Measurements from ENCODE around the gene JARID2. TPM values are rescaled to one million over a fixed set of nuclear protein-coding genes. Genes with fewer than 3 reads are reported as not detected.

JARID2 gene
- total and polyA plus RNA-seq, 4 donors, result 1.4 to 12.3 (median 3.4) TPM

GRCh38 chr6:15375018-15375417 is 129.1 kb downstream of the JARID2 start:
- DNase-seq (ENCODE audit: low spot score), result no peak
- Histone ChIP-seq H3K4me3 (ENCODE audit: low read depth in 1 of 3, low read length in 3 of 3) (no peak overlapping the region), H3K9ac (ENCODE audit: low read depth in 1 of 2, low read length in 2 of 2) (no peak overlapping the region), H3K4me1 (ENCODE audit: control insufficient read depth in 4 of 4, insufficient read depth in 4 of 4, low read length in 3 of 4) (peaks cover 3 to 12% (median 5%) of the 10 kb centered on the region in 4 donors), H3K9me3 (ENCODE audit: control insufficient read depth in 4 of 4, low read length in 3 of 4) (no peaks in the 10 kb centered on the region), H3K27me3 (ENCODE audit: control insufficient read depth in 4 of 4, insufficient read depth in 4 of 4, low read length in 3 of 4) (no peaks in the 10 kb centered on the region), H3K27ac (ENCODE audit: low read depth in 1 of 2, low read length in 2 of 2) (no peak overlapping the region), H3K36me3 (ENCODE audit: control insufficient read depth in 4 of 4, insufficient read depth in 3 of 4, low read depth in 1 of 4, low read length in 3 of 4) (no peaks in the 10 kb centered on the region)
- 95% methylated on average over 2 of the region's 2 CpGs for WGBS
- TF ChIP-seq TAF1 (conservative IDR thresholded peaks at IDR 0.05) (no peak), YY1 (IDR thresholded peaks at IDR 0.05) (no peak), JUND (IDR thresholded peaks at IDR 0.05) (no peak)

GRCh38 chr6:15375638-15376290 is 129.9 kb downstream of the JARID2 start:
- WGBS, result 81% methylated on average over 4 of the region's 4 CpGs
- TF ChIP-seq EGR1 (IDR thresholded peaks at IDR 0.05; ENCODE audit: low read depth in 2 of 2), result no peak
- TF ChIP-seq FOXA1 (IDR thresholded peaks at IDR 0.05), result no peak
- TF ChIP-seq ATF3 (IDR thresholded peaks at IDR 0.05), result no peak
- no peak for TF ChIP-seq REST (IDR thresholded peaks at IDR 0.05)
- no peak for TF ChIP-seq JUND (IDR thresholded peaks at IDR 0.05)
- no peak for TF ChIP-seq TAF1 (conservative IDR thresholded peaks at IDR 0.05)
- TF ChIP-seq NR2F2 (IDR thresholded peaks at IDR 0.05), result no peak
- TF ChIP-seq CTCF (IDR thresholded peaks at IDR 0.05; ENCODE audit: low read depth, low read length, missing input control), result no peak
- TF ChIP-seq FOXA2 (IDR thresholded peaks at IDR 0.05), result no peak
- no peak for TF ChIP-seq HNF4A (conservative IDR thresholded peaks at IDR 0.05)
- TF ChIP-seq GABPA (IDR thresholded peaks at IDR 0.05 in 1 of 2, conservative IDR thresholded peaks at IDR 0.05 in 1 of 2), result no peak
- no peak for TF ChIP-seq YY1 (IDR thresholded peaks at IDR 0.05)
- no peak for TF ChIP-seq RXRA (IDR thresholded peaks at IDR 0.05)
- no peak for TF ChIP-seq MAX (IDR thresholded peaks at IDR 0.05)
- TF ChIP-seq ZBTB33 (IDR thresholded peaks at IDR 0.05), result no peak
- TF ChIP-seq SP1 (IDR thresholded peaks at IDR 0.05), result no peak
- no peak for TF ChIP-seq HNF4G (IDR thresholded peaks at IDR 0.05)
- TF ChIP-seq RAD21 (IDR thresholded peaks at IDR 0.05), result no peak

More at GRCh38 chr6:15375638-15376290, 129.9 kb downstream of the JARID2 start:
- Histone ChIP-seq H3K4me3 (ENCODE audit: low read depth in 1 of 3, low read length in 3 of 3) (no peak overlapping the region), H3K9me3 (ENCODE audit: control insufficient read depth in 4 of 4, low read length in 3 of 4) (no peaks in the 10 kb centered on the region), H3K27ac (ENCODE audit: low read depth in 1 of 2, low read length in 2 of 2) (no peak overlapping the region), H3K27me3 (ENCODE audit: control insufficient read depth in 4 of 4, insufficient read depth in 4 of 4, low read length in 3 of 4) (no peaks in the 10 kb centered on the region), H3K9ac (ENCODE audit: low read depth in 1 of 2, low read length in 2 of 2) (no peak overlapping the region), H3K4me1 (ENCODE audit: control insufficient read depth in 4 of 4, insufficient read depth in 4 of 4, low read length in 3 of 4) (peaks cover 3 to 12% (median 5%) of the 10 kb centered on the region in 4 donors), H3K36me3 (ENCODE audit: control insufficient read depth in 4 of 4, insufficient read depth in 3 of 4, low read depth in 1 of 4, low read length in 3 of 4) (no peaks in the 10 kb centered on the region)
- no peak for DNase-seq (ENCODE audit: low spot score)

All from liver (tissue), 9 donors.